HepG2 (cell line): ENCODE results near the gene MYO5B. TPM values are rescaled to one million over a fixed set of nuclear protein-coding genes. Genes with fewer than 3 reads are reported as not detected.

Source experiments
- ATAC-seq: fragments of 200-7000 bp; cut with Tn5 transposase; 3 replicates; pipeline ENCODE4 v1.9.1; 2020; ENCODE audit warnings: mild to moderate bottlenecking, moderate library complexity
- BruUV-seq: library from RNA; stranded (reverse); fragments of 400-500 nt; replicated peaks from 2 replicates; lab custom pipeline; 2021; lab: Mats Ljungman, UMichigan
- CTCF ChIA-PET: fragments of 300-600 bp; formaldehyde crosslinking; extraction: SDS; loops from one replicate; lab custom pipeline; 2021; ENCODE audit warnings: low total read pairs, inconsistent platforms, low intra/inter-chr PET ratio; lab: Yijun Ruan, JAX
- POLR2A ChIA-PET: fragments of 350-600 bp; sonication (Branson Sonifier 250); formaldehyde crosslinking; loops from one replicate; lab custom pipeline; 2020; ENCODE audit warnings: antibody characterized with exemption, inconsistent platforms; lab: Yijun Ruan, JAX
- DNase-seq: peaks from one replicate; pipeline ENCODE4 v3.0.0-alpha.2; 2015; ENCODE audit warnings: low spot score
- FAIRE-seq: peaks from 3 replicates; lab custom pipeline; 2011; peaks lifted over from hg19 to GRCh38; lab: Jason Lieb, UNC
- H2AFZ ChIP-seq: one replicate; pipeline ENCODE4 v1.6.1; 2011; ENCODE audit warnings: low read length, inconsistent platforms
- H3K27ac ChIP-seq: fragments of 300-600 bp; 3 replicates; pipeline ENCODE4 v1.8.0; 2011; ENCODE audit warnings: mixed run types, mild to moderate bottlenecking, mixed read lengths, low read length, inconsistent platforms; ENCODE audit not compliant: insufficient read depth; ENCODE audit errors: extremely low read length
- H3K27me3 ChIP-seq, 2 experiments: fragments of 200-600 bp in 1 of 2; 2 replicates in 1 of 2; 3 replicates in 1 of 2; pipeline versions ENCODE4 v1.6.0 to v1.8.0; 2011; ENCODE audit warnings: low read length in 2 of 2, mild to moderate bottlenecking in 2 of 2, moderate library complexity in 2 of 2, inconsistent platforms in 1 of 2; ENCODE audit not compliant: insufficient read depth in 2 of 2, control insufficient read depth in 1 of 2
- H3K36me3 ChIP-seq, 2 experiments: fragments of 200-600 bp in 1 of 2; replicated peaks in 1 of 2; 2 replicates in 1 of 2; 3 replicates in 1 of 2; pipeline versions ENCODE4 v1.5.1 to v1.8.0; 2011; ENCODE audit warnings: low read length in 2 of 2, inconsistent platforms in 1 of 2; ENCODE audit not compliant: insufficient read depth in 2 of 2, control insufficient read depth in 1 of 2
- H3K4me1 ChIP-seq: 2 replicates; pipeline ENCODE4 v1.5.1; 2012; ENCODE audit warnings: low read length, inconsistent platforms; ENCODE audit not compliant: insufficient read depth
- H3K4me2 ChIP-seq: 2 replicates; pipeline ENCODE4 v1.6.0; 2011; ENCODE audit warnings: low read depth, low read length, inconsistent platforms
- H3K4me3 ChIP-seq, 3 experiments: fragments of 200-600 bp in 1 of 3; sonication (generic), shearing (Covaris generic) in 1 of 3; replicated peaks in 1 of 3; 2 replicates each; pipeline ENCODE4 v1.5.1; 2011 to 2016; ENCODE audit warnings: low read length in 3 of 3, inconsistent platforms in 2 of 3, low read depth in 2 of 3, mild to moderate bottlenecking in 2 of 3, control low read depth in 1 of 3, mixed read lengths in 1 of 3; ENCODE audit not compliant: insufficient read depth in 1 of 3
- H3K79me2 ChIP-seq: one replicate; pipeline ENCODE4 v1.6.1; 2011; ENCODE audit warnings: low read length, inconsistent platforms; ENCODE audit not compliant: insufficient read depth
- H3K9ac ChIP-seq: 2 replicates; pipeline ENCODE4 v1.6.0; 2011; ENCODE audit warnings: mild to moderate bottlenecking, low read depth, low read length, inconsistent platforms; ENCODE audit not compliant: insufficient read depth
- H3K9me3 ChIP-seq: 2 replicates; pipeline ENCODE4 v1.5.1; 2012; ENCODE audit warnings: mild to moderate bottlenecking, low read length
- H4K20me1 ChIP-seq: 2 replicates; pipeline ENCODE4 v1.6.0; 2011; ENCODE audit warnings: inconsistent platforms, mild to moderate bottlenecking, low read length, moderate library complexity; ENCODE audit not compliant: insufficient read depth
- JDP2 ChIP-seq: sonication (generic); formaldehyde crosslinking; IDR thresholded peaks from 2 replicates; pipeline ENCODE4 v1.8.1; 2022; ENCODE audit warnings: missing genetic modification reagents, borderline replicate concordance
- MED8 ChIP-seq: sonication (generic); formaldehyde crosslinking; IDR thresholded peaks from 2 replicates; pipeline ENCODE4 v1.8.1; 2023; ENCODE audit warnings: mild to moderate bottlenecking, missing genetic modification reagents; ENCODE audit not compliant: insufficient replicate concordance
- NFATC3 ChIP-seq: sonication (generic); formaldehyde crosslinking; IDR thresholded peaks from 2 replicates; pipeline ENCODE4 v1.5.1; 2020; ENCODE audit warnings: mild to moderate bottlenecking, missing genetic modification reagents
- NONO ChIP-seq, 2 experiments: fragments of 450-650 bp in 1 of 2; sonication (generic) in 1 of 2; formaldehyde crosslinking in 1 of 2; IDR thresholded peaks in 1 of 2; conservative IDR thresholded peaks in 1 of 2; 2 replicates each; pipeline versions ENCODE4 v1.6.1 to v1.8.0; 2017 to 2022; ENCODE audit warnings: mild to moderate bottlenecking in 1 of 2, missing genetic modification reagents in 1 of 2, moderate library complexity in 1 of 2
- RBFOX2 ChIP-seq: fragments of 200-400 bp; formaldehyde crosslinking; IDR thresholded peaks from 2 replicates; pipeline ENCODE4 v1.6.1; 2017; ENCODE audit warnings: low read depth, mild to moderate bottlenecking, low read length
- ZNF761 ChIP-seq: sonication (generic); formaldehyde crosslinking; conservative IDR thresholded peaks from 2 replicates; pipeline ENCODE4 v1.4.0; 2020; ENCODE audit warnings: mild to moderate bottlenecking, missing genetic modification reagents
- WGBS: methylation state at CpG from one replicate; pipeline ENCODE4 v1.1.6; 2017; ENCODE audit warnings: low lambda C conversion rate; 5-methylcytosine and 5-hydroxymethylcytosine counted together
- in situ Hi-C: cut with HindIII; loops from 2 replicates; pipeline ENCODE4 v1.10.0; 2017; ENCODE audit warnings: low pct_unique_long_range_greater_than_20kb; ENCODE audit not compliant: extremely low pct_ligation_motif_present
- intact Hi-C: fragments of 100-400 bp; cut with micrococcal nuclease; formaldehyde crosslinking; loops from one replicate; pipeline ENCODE4 v1.10.0; 2022; ENCODE audit not compliant: unreplicated experiment
- polyA plus RNA-seq, 8 experiments: library from polyadenylated mRNA; depleted of rRNA in 3 of 8; stranded (reverse) in 7 of 8; unstranded in 1 of 8; fragments of >200 nt; fragmentation: Illumina TruSeq in 4 of 8; extraction: Trizol in 4 of 8; gene quantifications; 2 replicates each; pipeline versions ENCODE4 v1.2.1 to v1.2.3, GENCODE V29; 2011 to 2016; ENCODE audit warnings: low read depth in 4 of 8, missing spikeins in 1 of 8, mixed read lengths in 1 of 8; ENCODE audit not compliant: insufficient read depth in 1 of 8
- total RNA-seq, 5 experiments: library from RNA; depleted of rRNA; stranded (reverse); fragments of >200 nt; fragmentation: Illumina TruSeq; extraction: Trizol; gene quantifications; 2 replicates each; pipeline ENCODE4 v1.2.3, GENCODE V29; 2016; ENCODE audit warnings: low read depth in 1 of 5
- TF ChIP-seq, protein P1 (sequence below): sonication (generic); formaldehyde crosslinking; IDR thresholded peaks from 2 replicates; pipeline ENCODE4 v1.5.0; 2020; ENCODE audit warnings: missing genetic modification reagents
- TF ChIP-seq, protein P2 (sequence below), 2 experiments: sonication (generic) in 1 of 2; formaldehyde crosslinking in 1 of 2; IDR thresholded peaks; 2 replicates each; pipeline versions ENCODE4 v1.6.1 to v1.9.0; 2014 to 2022; ENCODE audit warnings: antibody characterized with exemption in 1 of 2, borderline replicate concordance in 1 of 2, inconsistent platforms in 1 of 2, low read depth in 1 of 2, missing genetic modification reagents in 1 of 2

The MYO5B gene
- total and polyA plus RNA-seq, 2 of the 13 experiments (the other 11 are each of a cell fraction or from before 2014, with no cell fraction given), result 13.1 to 24.0 TPM

GRCh38 chr18:50199346-50199855 lies 4.5 kb upstream of the MYO5B start (continued):
- TF ChIP-seq, protein P1, sequence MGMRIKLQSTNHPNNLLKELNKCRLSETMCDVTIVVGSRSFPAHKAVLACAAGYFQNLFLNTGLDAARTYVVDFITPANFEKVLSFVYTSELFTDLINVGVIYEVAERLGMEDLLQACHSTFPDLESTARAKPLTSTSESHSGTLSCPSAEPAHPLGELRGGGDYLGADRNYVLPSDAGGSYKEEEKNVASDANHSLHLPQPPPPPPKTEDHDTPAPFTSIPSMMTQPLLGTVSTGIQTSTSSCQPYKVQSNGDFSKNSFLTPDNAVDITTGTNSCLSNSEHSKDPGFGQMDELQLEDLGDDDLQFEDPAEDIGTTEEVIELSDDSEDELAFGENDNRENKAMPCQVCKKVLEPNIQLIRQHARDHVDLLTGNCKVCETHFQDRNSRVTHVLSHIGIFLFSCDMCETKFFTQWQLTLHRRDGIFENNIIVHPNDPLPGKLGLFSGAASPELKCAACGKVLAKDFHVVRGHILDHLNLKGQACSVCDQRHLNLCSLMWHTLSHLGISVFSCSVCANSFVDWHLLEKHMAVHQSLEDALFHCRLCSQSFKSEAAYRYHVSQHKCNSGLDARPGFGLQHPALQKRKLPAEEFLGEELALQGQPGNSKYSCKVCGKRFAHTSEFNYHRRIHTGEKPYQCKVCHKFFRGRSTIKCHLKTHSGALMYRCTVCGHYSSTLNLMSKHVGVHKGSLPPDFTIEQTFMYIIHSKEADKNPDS, result no peak
- TF ChIP-seq, protein P2, sequence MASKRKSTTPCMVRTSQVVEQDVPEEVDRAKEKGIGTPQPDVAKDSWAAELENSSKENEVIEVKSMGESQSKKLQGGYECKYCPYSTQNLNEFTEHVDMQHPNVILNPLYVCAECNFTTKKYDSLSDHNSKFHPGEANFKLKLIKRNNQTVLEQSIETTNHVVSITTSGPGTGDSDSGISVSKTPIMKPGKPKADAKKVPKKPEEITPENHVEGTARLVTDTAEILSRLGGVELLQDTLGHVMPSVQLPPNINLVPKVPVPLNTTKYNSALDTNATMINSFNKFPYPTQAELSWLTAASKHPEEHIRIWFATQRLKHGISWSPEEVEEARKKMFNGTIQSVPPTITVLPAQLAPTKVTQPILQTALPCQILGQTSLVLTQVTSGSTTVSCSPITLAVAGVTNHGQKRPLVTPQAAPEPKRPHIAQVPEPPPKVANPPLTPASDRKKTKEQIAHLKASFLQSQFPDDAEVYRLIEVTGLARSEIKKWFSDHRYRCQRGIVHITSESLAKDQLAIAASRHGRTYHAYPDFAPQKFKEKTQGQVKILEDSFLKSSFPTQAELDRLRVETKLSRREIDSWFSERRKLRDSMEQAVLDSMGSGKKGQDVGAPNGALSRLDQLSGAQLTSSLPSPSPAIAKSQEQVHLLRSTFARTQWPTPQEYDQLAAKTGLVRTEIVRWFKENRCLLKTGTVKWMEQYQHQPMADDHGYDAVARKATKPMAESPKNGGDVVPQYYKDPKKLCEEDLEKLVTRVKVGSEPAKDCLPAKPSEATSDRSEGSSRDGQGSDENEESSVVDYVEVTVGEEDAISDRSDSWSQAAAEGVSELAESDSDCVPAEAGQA (IDR thresholded peaks at IDR 0.05; ENCODE audit: low read depth), result no peak
- TF ChIP-seq, protein P2 (CRISPR knock-in tag; IDR thresholded peaks at IDR 0.05; ENCODE audit: borderline replicate concordance), result no peak
- TF ChIP-seq, all 625 proteins: peak for 0

GRCh38 chr18:50196261-50196660 lies 1.3 kb upstream of the MYO5B start:
- Histone ChIP-seq H3K9ac (no peak overlapping the region), H3K79me2 (no peaks in the 10 kb centered on the region), H3K4me2 (no peak overlapping the region), H2AFZ (no peak overlapping the region), H3K4me1 (peaks cover 28% of the 10 kb centered on the region), H3K9me3 (no peaks in the 10 kb centered on the region), H3K27me3 (peaks cover 0 to 20% of the 10 kb centered on the region in 2 experiments; a peak in 4 of 5 replicates), H3K36me3 (no peaks in the 10 kb centered on the region), H3K27ac (no peak overlapping the region), H3K4me3 (no peak overlapping the region), H4K20me1 (no peaks in the 10 kb centered on the region)
- TF ChIP-seq NFATC3 (CRISPR knock-in tag) (no peak), NONO (IDR thresholded peaks at IDR 0.05) (no peak), NONO (CRISPR knock-in tag; conservative IDR thresholded peaks at IDR 0.05) (no peak), JDP2 (CRISPR knock-in tag) (no peak), MED8 (CRISPR knock-in tag) (no peak), RBFOX2 (no peak), ZNF761 (CRISPR knock-in tag) (no peak)
- FAIRE-seq (no peak), DNase-seq (no peak), ATAC-seq (no peak)
- WGBS, result 74% methylated on average over 3 of the region's 3 CpGs
- intact Hi-C loops (no loop called here), in situ Hi-C loops (loop anchor here (5.0 to 10.0 kb wide), 2 partner anchors 139 to 281 kb away; no protein-coding TSS in a partner anchor)
- CTCF ChIA-PET, result interaction anchor here (0.6 kb wide), 1 partner anchor 209 kb away, joined by 3 read pairs; no protein-coding TSS in a partner anchor
- POLR2A ChIA-PET, result no interaction called here
- no TSS peak for BruUV-seq
